Tibial artery (tissue), 4 donors: ENCODE results near the gene ZBTB4.

Source experiments
- DNase-seq, 2 donors: peaks; one replicate each; pipeline ENCODE4 v3.0.0-alpha.2; 2019
- H3K27ac ChIP-seq, 2 donors: fragments of 200-600 bp; sonication (generic) in 1 of 2; 1 replicate in 1 of 2; 2 replicates in 1 of 2; pipeline ENCODE4 v1.5.1; 2018 to 2019; ENCODE audit warnings: mild to moderate bottlenecking in 1 of 2
- H3K27me3 ChIP-seq, 2 donors: fragments of 200-600 bp; sonication (generic) in 1 of 2; one replicate each; pipeline versions ENCODE4 v1.5.1 to v1.6.0; 2016 to 2019
- H3K36me3 ChIP-seq, 3 donors: fragments of 200-600 bp; sonication (generic) in 2 of 3; one replicate each; pipeline ENCODE4 v1.5.1; 2016 to 2019; ENCODE audit warnings: mild to moderate bottlenecking in 2 of 3
- H3K4me1 ChIP-seq, 4 donors: fragments of 200-600 bp; sonication (generic) in 2 of 4; 1 replicate in 3 of 4; 2 replicates in 1 of 4; pipeline ENCODE4 v1.5.1; 2016 to 2019
- H3K4me3 ChIP-seq, 2 donors: fragments of 200-600 bp; sonication (generic) in 1 of 2; 1 replicate in 1 of 2; 2 replicates in 1 of 2; pipeline ENCODE4 v1.5.1; 2018 to 2019; ENCODE audit warnings: mild to moderate bottlenecking in 2 of 2
- H3K9me3 ChIP-seq, 3 donors: fragments of 200-600 bp; sonication (generic) in 1 of 3; one replicate each; pipeline ENCODE4 v1.5.1; 2016 to 2019
- intact Hi-C: fragments of 100-400 bp; cut with DNase I; formaldehyde crosslinking; loops from one replicate; pipeline ENCODE4 v1.15.0; 2023; ENCODE audit warnings: low total_unique reads
- TF ChIP-seq, protein P1 (sequence below), 2 experiments: fragments of 200-600 bp in 1 of 2; fragments of 450-650 bp in 1 of 2; IDR thresholded peaks; one replicate each; pipeline ENCODE4 v1.5.1; 2017 to 2019; ENCODE audit warnings: antibody characterized with exemption in 2 of 2, mild to moderate bottlenecking in 1 of 2, moderate library complexity in 1 of 2

ZBTB4 gene

DNA sequence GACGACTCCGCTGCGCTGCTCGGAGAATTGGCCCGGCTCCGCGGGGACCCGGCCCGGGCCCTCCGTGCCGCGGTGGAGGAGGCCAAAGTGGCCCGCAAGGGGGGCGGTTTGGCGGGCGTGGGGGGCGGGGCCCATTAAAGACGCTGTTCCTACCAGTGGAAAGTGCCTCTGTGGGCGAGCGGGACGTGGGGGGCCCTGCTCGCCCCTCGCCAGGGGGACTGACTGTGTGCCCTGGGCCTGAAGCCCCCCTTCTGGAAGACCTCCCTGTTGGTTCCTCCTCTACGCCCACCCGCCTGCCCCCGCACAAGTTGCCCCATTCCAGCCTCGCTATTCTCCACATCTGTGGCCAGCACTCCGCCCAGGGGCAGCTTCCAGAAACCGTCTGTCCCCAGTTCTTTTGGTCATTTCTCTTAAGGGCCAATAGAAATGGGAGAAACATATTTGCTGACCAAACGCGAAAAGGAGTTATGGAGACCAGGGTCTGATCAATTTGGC is 42.0 kb downstream of the ZBTB4 start:
- TF ChIP-seq, protein P1, sequence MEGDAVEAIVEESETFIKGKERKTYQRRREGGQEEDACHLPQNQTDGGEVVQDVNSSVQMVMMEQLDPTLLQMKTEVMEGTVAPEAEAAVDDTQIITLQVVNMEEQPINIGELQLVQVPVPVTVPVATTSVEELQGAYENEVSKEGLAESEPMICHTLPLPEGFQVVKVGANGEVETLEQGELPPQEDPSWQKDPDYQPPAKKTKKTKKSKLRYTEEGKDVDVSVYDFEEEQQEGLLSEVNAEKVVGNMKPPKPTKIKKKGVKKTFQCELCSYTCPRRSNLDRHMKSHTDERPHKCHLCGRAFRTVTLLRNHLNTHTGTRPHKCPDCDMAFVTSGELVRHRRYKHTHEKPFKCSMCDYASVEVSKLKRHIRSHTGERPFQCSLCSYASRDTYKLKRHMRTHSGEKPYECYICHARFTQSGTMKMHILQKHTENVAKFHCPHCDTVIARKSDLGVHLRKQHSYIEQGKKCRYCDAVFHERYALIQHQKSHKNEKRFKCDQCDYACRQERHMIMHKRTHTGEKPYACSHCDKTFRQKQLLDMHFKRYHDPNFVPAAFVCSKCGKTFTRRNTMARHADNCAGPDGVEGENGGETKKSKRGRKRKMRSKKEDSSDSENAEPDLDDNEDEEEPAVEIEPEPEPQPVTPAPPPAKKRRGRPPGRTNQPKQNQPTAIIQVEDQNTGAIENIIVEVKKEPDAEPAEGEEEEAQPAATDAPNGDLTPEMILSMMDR (IDR thresholded peaks at IDR 0.05): no peak
- no peak for DNase-seq
- peaks cover 0 to 60% (median 48%) of the 10 kb centered on the region in 4 donors for H3K4me1 ChIP-seq
- no peaks in the 10 kb centered on the region for H3K36me3 ChIP-seq
- no peaks in the 10 kb centered on the region for H3K9me3 ChIP-seq
- H3K27me3 ChIP-seq: peaks cover 3 to 45% of the 10 kb centered on the region in 2 donors
- intact Hi-C loops: loop anchor here (5.0 kb wide), 3 partner anchors 40 to 125 kb away; partner anchors contain the start of genes KCTD11, SENP3 and ZBTB4
- peak overlapping the region; percentile 55 to 71 for H3K4me3 ChIP-seq
- no peak overlapping the region for H3K27ac ChIP-seq

DNA sequence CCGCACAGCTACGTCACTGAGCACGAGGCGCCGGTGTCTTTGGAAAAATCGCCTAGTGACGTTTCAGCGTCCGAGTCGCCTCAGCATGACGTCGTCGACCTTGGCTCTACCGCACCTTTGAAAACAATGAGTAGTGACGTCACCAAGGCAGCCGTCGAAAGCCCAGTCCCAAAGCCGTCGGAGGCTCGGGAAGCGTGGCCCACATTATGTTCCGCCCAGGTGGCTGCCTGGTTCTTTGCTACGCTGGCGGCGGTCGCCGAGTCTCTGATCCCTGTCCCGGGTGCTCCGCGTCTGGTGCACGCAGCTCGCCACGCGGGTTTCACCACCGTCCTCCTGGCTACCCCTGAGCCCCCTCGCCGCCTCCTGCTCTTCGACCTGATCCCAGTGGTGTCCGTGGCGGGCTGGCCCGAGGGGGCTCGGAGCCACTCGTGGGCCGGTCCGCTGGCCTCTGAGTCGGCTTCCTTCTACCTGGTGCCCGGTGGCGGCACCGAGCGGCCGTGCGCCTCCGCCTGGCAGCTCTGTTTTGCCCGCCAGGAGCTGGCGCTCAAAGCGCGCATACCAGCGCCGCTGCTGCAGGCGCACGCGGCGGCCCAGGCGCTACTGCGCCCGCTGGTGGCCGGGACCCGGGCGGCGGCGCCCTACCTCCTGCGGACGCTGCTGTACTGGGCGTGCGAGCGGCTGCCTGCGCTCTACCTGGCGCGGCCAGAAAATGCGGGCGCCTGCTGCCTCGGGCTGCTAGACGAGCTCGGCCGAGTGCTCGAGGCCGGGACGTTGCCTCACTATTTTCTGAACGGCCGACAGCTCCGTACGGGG is 42.7 kb downstream of the ZBTB4 start:
- H3K4me3 ChIP-seq: peak overlapping the region; percentile 55 to 71
- intact Hi-C loops: loop anchor here (5.0 kb wide), 3 partner anchors 41 to 126 kb away; partner anchors contain the start of genes KCTD11, SENP3 and ZBTB4
- no peaks in the 10 kb centered on the region for H3K36me3 ChIP-seq
- no peaks in the 10 kb centered on the region for H3K9me3 ChIP-seq
- H3K27ac ChIP-seq: peak overlapping the region; percentile 59 to 61
- peak; percentile 58 to 88 for DNase-seq
- H3K27me3 ChIP-seq: peaks cover 3 to 45% of the 10 kb centered on the region in 2 donors
- H3K4me1 ChIP-seq: peaks cover 0 to 60% (median 48%) of the 10 kb centered on the region in 4 donors
- TF ChIP-seq, protein P1 (IDR thresholded peaks at IDR 0.05): peak; percentile 86 to 88

DNA sequence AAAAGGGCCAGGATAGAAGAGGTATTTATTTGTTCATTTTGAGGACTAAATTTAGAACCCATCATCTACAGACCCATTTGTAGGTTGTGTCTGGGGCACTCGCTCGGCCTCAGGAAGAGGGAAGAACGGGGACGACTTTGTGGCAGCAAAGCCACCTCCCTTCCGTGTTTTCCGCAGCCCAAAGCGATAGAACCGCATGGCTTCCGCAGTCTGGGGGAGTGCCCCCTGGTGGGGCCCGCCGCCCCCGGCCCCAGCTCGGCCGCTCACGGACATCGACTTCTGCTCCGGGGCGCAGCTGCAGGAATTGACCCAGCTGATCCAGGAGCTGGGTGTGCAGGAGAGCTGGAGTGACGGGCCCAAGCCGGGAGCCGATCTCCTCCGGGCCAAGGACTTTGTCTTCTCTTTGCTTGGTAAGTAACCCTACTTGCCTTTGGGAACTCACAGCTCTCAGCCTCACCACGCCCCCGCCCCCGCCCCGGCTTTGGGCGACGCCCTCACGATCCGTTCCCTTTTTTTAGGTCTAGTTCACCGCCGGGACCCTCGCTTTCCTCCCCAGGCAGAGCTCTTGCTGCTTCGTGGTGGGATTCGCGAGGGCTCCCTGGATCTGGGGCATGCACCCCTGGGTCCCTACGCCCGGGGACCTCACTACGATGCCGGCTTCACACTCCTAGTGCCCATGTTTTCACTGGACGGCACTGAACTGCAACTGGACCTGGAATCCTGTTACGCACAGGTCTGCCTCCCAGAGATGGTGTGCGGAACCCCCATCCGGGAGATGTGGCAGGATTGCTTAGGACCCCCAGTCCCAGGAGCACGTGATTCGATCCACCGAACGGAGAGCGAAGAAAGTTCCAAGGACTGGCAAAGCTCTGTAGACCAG is 43.5 kb downstream of the ZBTB4 start:
- Histone ChIP-seq H3K27ac (peak overlapping the region; percentile 59 to 65), H3K9me3 (no peaks in the 10 kb centered on the region), H3K4me1 (peaks cover 0 to 56% (median 47%) of the 10 kb centered on the region in 4 donors), H3K4me3 (peak overlapping the region; percentile 55 to 71), H3K36me3 (no peaks in the 10 kb centered on the region), H3K27me3 (peaks cover 3 to 36% of the 10 kb centered on the region in 2 donors)
- TF ChIP-seq, protein P1 (IDR thresholded peaks at IDR 0.05): no peak
- no peak for DNase-seq
- intact Hi-C loops: loop anchor here (5.0 kb wide), 3 partner anchors 41 to 126 kb away; partner anchors contain the start of genes KCTD11, SENP3 and ZBTB4

DNA sequence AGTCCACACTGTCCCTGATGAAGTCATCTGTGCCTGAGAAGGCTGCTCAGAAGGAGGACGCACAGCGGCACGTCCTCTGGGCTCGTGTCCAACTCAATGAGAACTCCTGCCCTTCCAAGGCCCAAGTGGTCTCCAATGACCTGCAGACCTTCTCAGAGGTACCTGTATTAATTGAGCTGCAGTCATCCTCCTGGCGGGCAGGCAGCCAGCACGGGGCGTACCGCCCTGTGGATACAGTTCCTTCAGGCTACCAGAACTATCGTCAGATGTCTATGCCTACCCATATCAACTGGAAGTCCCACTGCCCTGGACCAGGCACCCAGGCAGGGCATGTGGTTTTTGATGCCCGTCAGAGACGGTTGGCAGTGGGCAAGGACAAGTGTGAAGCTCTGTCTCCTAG is 47.1 kb downstream of the ZBTB4 start:
- intact Hi-C loops: no loop called here
- DNase-seq: no peak
- no peak overlapping the region for H3K4me3 ChIP-seq
- TF ChIP-seq, protein P1 (IDR thresholded peaks at IDR 0.05): no peak
- no peak overlapping the region for H3K27ac ChIP-seq
- peaks cover 0 to 1% of the 10 kb centered on the region in 2 donors for H3K27me3 ChIP-seq
- peaks cover 0 to 22% (median 21%) of the 10 kb centered on the region in 4 donors for H3K4me1 ChIP-seq
- no peaks in the 10 kb centered on the region for H3K36me3 ChIP-seq
- H3K9me3 ChIP-seq: no peaks in the 10 kb centered on the region

DNA sequence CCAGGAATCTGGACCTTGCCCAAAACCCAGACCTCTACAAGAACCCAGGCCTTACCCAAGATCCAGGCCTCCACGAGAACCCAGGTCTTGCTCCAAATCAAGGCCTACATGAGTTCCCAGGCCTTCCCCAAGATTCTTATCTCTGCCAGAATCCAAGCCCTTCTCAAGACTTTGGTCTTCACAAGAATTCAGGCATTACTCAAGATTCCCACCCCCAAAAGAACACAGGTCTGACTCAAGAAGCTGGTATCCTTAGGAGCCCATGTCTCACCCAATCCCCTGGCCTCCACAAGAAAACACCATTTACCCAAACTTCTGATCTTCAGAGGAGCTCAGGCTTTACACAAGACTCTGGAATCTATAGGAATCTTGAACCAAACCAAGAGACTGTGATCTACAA is 48.2 kb downstream of the ZBTB4 start:
- Histone ChIP-seq H3K9me3 (no peaks in the 10 kb centered on the region), H3K4me3 (no peak overlapping the region), H3K27ac (no peak overlapping the region), H3K27me3 (no peaks in the 10 kb centered on the region), H3K36me3 (no peaks in the 10 kb centered on the region), H3K4me1 (peaks cover 0 to 13% (median 11%) of the 10 kb centered on the region in 4 donors)
- no peak for DNase-seq
- TF ChIP-seq, protein P1 (IDR thresholded peaks at IDR 0.05): no peak
- intact Hi-C loops: no loop called here
